ENCODE data around the gene SREK1IP1.

DNA sequence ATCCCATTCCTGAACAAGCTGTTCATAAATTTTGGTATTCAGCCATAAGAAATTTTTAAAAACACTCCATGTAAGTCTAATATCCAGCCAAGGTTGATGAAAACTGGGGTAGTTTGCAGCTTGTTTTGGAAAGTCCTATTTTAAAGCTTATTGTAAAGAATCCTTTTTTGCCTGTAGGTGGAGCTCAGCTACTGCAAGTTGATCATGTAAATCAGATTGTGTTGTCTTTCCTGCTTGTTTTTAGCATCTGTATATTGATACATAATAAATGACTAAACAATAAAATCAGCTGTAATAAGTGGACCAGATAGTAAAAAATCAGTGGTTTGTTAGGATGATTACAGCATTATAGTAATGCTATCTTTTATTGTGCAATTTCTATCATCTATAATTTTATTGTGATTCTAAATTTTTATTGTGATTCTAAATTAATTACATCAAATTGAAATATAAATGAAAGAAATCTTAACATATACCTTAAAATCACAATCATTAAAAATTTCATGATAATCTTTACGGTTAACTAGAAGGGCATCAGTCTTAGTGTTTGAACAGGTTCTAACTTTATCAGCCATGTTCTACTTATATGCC lies 42.7 kb upstream of the SREK1IP1 start:
- TF ChIP-seq EZH2 (IDR thresholded peaks at IDR 0.05; ENCODE audit: insufficient read depth, poor library complexity, severe bottlenecking) (no peak), EZH2phosphoT487 (IDR thresholded peaks at IDR 0.05; ENCODE audit: insufficient read depth, low read depth) (no peak)
